Activated CD4-positive, alpha-beta T cell treated with anti-CD3 and anti-CD28 coated beads, Interleukin-2, amount 50 U/mL, for 1 hour (primary cell): Measurements from ENCODE around the gene CNTNAP3.
"Not testable (repeated sequence)": the region's sequence is repeated elsewhere in the genome, so short reads cannot be mapped to it uniquely, and the experiment has no call there.

Experiments used
- DNase-seq: peaks from one replicate; pipeline ENCODE4 v3.0.0-alpha.2; 2020

Gene CNTNAP3

GRCh38 chr9:39287980-39288379 is at the start of gene CNTNAP3:
CNTNAP3 (minus strand) TSS chr9:39288167; CDS start chr9:39288064, 103 bp downstream.
- not testable (repeated sequence) for DNase-seq

- DNase-seq: not testable (repeated sequence)
Observed at GRCh38 chr9:39279995-39280394, 8.0 kb downstream of the CNTNAP3 start.

GRCh38 chr9:39242513-39242912 is 45.5 kb downstream of the CNTNAP3 start:
- not testable (repeated sequence) for DNase-seq

GRCh38 chr9:39232130-39232991 is 55.6 kb downstream of the CNTNAP3 start:
- DNase-seq: not testable (repeated sequence)

GRCh38 chr9:39215976-39216375 is 72.0 kb downstream of the CNTNAP3 start:
- not testable (repeated sequence) for DNase-seq

- not testable (repeated sequence) for DNase-seq
Observed at GRCh38 chr9:39209773-39210172, 78.2 kb downstream of the CNTNAP3 start.

GRCh38 chr9:39206643-39207042 is 81.3 kb downstream of the CNTNAP3 start:
- DNase-seq: not testable (repeated sequence)

GRCh38 chr9:39205842-39206241 is 82.1 kb downstream of the CNTNAP3 start:
- DNase-seq: not testable (repeated sequence)

- not testable (repeated sequence) for DNase-seq
Observed at GRCh38 chr9:39200412-39200811, 87.6 kb downstream of the CNTNAP3 start.

- not testable (repeated sequence) for DNase-seq
Observed at GRCh38 chr9:39198000-39198709, 89.8 kb downstream of the CNTNAP3 start.

GRCh38 chr9:39171370-39171769 is 116.6 kb downstream of the CNTNAP3 start:
- DNase-seq: not testable (repeated sequence)

GRCh38 chr9:39157714-39158113 is 130.3 kb downstream of the CNTNAP3 start:
- not testable (repeated sequence) for DNase-seq

GRCh38 chr9:39132826-39133552 is 155.0 kb downstream of the CNTNAP3 start:
- DNase-seq: not testable (repeated sequence)

- not testable (repeated sequence) for DNase-seq
Observed at GRCh38 chr9:39121401-39121800, 166.6 kb downstream of the CNTNAP3 start.

GRCh38 chr9:39111746-39112145 is 176.2 kb downstream of the CNTNAP3 start:
- not testable (repeated sequence) for DNase-seq

- DNase-seq: no peak
Observed at GRCh38 chr9:39108145-39108544, 179.8 kb downstream of the CNTNAP3 start.

GRCh38 chr9:39097208-39097607 is 190.8 kb downstream of the CNTNAP3 start:
- DNase-seq: not testable (repeated sequence)

GRCh38 chr9:39085311-39085710 is 202.7 kb downstream of the CNTNAP3 start:
- not testable (repeated sequence) for DNase-seq

GRCh38 chr9:39082574-39082973 is 205.4 kb downstream of the CNTNAP3 start:
- DNase-seq: not testable (repeated sequence)

- DNase-seq: not testable (repeated sequence)
Observed at GRCh38 chr9:39080081-39080480, 207.9 kb downstream of the CNTNAP3 start.

GRCh38 chr9:39078621-39079256 is 209.2 kb downstream of the CNTNAP3 start:
- not testable (repeated sequence) for DNase-seq

- not testable (repeated sequence) for DNase-seq
Observed at GRCh38 chr9:39073537-39073936, 214.4 kb downstream of the CNTNAP3 start.
